Kidney epithelial cell (primary cell): ENCODE results near the gene ABHD10. TPM values are rescaled to one million over a fixed set of nuclear protein-coding genes. Genes with fewer than 3 reads are reported as not detected.

Experiments
- DNase-seq: peaks from one replicate; pipeline ENCODE4 v3.0.0-alpha.2; 2010; ENCODE audit warnings: low read depth
- H3K27me3 ChIP-seq: 2 replicates; pipeline ENCODE4 v1.6.0; 2011; ENCODE audit warnings: low read length; ENCODE audit not compliant: control insufficient read depth, insufficient read depth
- H3K36me3 ChIP-seq: 2 replicates; pipeline ENCODE4 v1.5.1; 2011; ENCODE audit warnings: low read length; ENCODE audit not compliant: control insufficient read depth, insufficient read depth
- H3K4me3 ChIP-seq: 2 replicates; pipeline ENCODE4 v1.5.1; 2011; ENCODE audit warnings: low read depth, mild to moderate bottlenecking, control low read depth, low read length
- CTCF ChIP-seq: IDR thresholded peaks from 2 replicates; pipeline ENCODE4 v1.5.1; 2011; ENCODE audit warnings: mild to moderate bottlenecking, moderate library complexity, low read length, control low read depth, inconsistent platforms; ENCODE audit not compliant: insufficient read depth, poor library complexity, severe bottlenecking
- total RNA-seq: library from RNA; depleted of rRNA; stranded (reverse); fragments of >200 nt; gene quantifications from 2 replicates; pipeline ENCODE4 v1.2.3, GENCODE V29; 2015

The ABHD10 gene
- 17.1 and 17.6 TPM in 2 replicates for total RNA-seq

GRCh38 chr3:111978583-111979433, at the start of gene ABHD10:
Gene ABHD10, plus strand, starts transcription at chr3:111979026. Its CDS starts 36 bp downstream, at chr3:111979062.
- TF ChIP-seq CTCF: no peak
- peak within 1 kb of the TSS; percentile 93 for H3K4me3 ChIP-seq
- peaks cover 1% of the 10 kb centered on the region for H3K36me3 ChIP-seq
- peak; percentile 93 for DNase-seq
- no peaks in the 10 kb centered on the region for H3K27me3 ChIP-seq

- TF ChIP-seq CTCF: no peak
- Histone ChIP-seq H3K4me3 (no peak overlapping the region), H3K36me3 (no peaks in the 10 kb centered on the region), H3K27me3 (no peaks in the 10 kb centered on the region)
- no peak for DNase-seq
Measured at GRCh38 chr3:111929484-111929883, 49.3 kb upstream of the ABHD10 start.

- no peaks in the 10 kb centered on the region for H3K36me3 ChIP-seq
- H3K27me3 ChIP-seq: no peaks in the 10 kb centered on the region
- no peak for TF ChIP-seq CTCF
- no peak for DNase-seq
- H3K4me3 ChIP-seq: no peak overlapping the region
Measured at GRCh38 chr3:111932946-111933345, 45.9 kb upstream of the ABHD10 start.

- DNase-seq: no peak
- Histone ChIP-seq H3K4me3 (no peak overlapping the region), H3K27me3 (no peaks in the 10 kb centered on the region), H3K36me3 (no peaks in the 10 kb centered on the region)
- TF ChIP-seq CTCF: no peak
Measured at GRCh38 chr3:111936191-111936841, 42.5 kb upstream of the ABHD10 start.

GRCh38 chr3:111936967-111937366, 41.9 kb upstream of the ABHD10 start:
- TF ChIP-seq CTCF: no peak
- H3K4me3 ChIP-seq: no peak overlapping the region
- no peak for DNase-seq
- no peaks in the 10 kb centered on the region for H3K36me3 ChIP-seq
- no peaks in the 10 kb centered on the region for H3K27me3 ChIP-seq
